ENCODE data around the gene PLAGL2. TPM values are rescaled to one million over a fixed set of nuclear protein-coding genes. Genes with fewer than 3 reads are reported as not detected.
"Not testable (repeated sequence)": the region's sequence is repeated elsewhere in the genome, so short reads cannot be mapped to it uniquely, and the experiment has no call there.

The PLAGL2 gene
- total RNA-seq, 1 donor from 2014 or later, result 34.9 TPM

DNA sequence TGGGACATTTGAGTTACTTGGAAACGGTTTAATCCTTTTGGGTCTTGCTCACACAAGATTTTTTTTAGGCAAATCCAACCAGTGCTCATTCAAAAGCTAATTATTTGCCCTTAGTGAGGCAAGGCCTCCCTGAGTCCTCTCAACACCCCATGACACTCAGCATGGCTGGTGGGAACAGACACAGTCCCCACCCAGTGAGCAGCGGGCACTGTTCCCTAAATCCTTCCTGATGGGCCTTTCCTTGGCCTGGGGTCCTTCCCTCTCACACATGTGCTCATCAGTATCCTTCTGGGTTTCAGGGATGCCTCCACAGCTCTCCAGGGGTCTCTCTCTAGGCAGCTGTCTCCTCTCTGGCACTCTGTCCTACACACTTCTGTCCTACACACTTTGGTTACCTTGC lies 28.0 kb downstream of the PLAGL2 start:
- DNase-seq, result peak; percentile 9
- H3K27me3 Mint-ChIP-seq (ENCODE audit: unreplicated experiment), result peaks cover 5% of the 10 kb centered on the region
- no peak overlapping the region for H3K27ac Mint-ChIP-seq (ENCODE audit: unreplicated experiment)
- H3K9me3 Mint-ChIP-seq (ENCODE audit: unreplicated experiment), result peaks cover 13% of the 10 kb centered on the region
- H3K4me1 Mint-ChIP-seq (ENCODE audit: low read depth, unreplicated experiment), result no peaks in the 10 kb centered on the region
- no peak overlapping the region for H3K4me3 Mint-ChIP-seq (ENCODE audit: unreplicated experiment)
- TF ChIP-seq CTCF (IDR thresholded peaks at IDR 0.05; ENCODE audit: partially characterized antibody, unreplicated experiment), result no peak
- peaks cover 20% of the 10 kb centered on the region for H3K36me3 Mint-ChIP-seq (ENCODE audit: unreplicated experiment)

- Mint-ChIP-seq H3K36me3 (ENCODE audit: unreplicated experiment) (peaks cover 23% of the 10 kb centered on the region), H3K27ac (ENCODE audit: unreplicated experiment) (peak overlapping the region; percentile 19), H3K9me3 (ENCODE audit: unreplicated experiment) (peaks cover 14% of the 10 kb centered on the region)
- not testable (repeated sequence) for DNase-seq; H3K27me3 Mint-ChIP-seq (ENCODE audit: unreplicated experiment); H3K4me1 Mint-ChIP-seq (ENCODE audit: low read depth, unreplicated experiment); H3K4me3 Mint-ChIP-seq (ENCODE audit: unreplicated experiment)
Observed at GRCh38 chr20:32177696-32178095, 29.8 kb downstream of the PLAGL2 start.

- H3K9me3 Mint-ChIP-seq (ENCODE audit: unreplicated experiment), result peaks cover 1% of the 10 kb centered on the region
- no peak overlapping the region for H3K27ac Mint-ChIP-seq (ENCODE audit: unreplicated experiment)
- TF ChIP-seq CTCF (IDR thresholded peaks at IDR 0.05; ENCODE audit: partially characterized antibody, unreplicated experiment), result no peak
- H3K36me3 Mint-ChIP-seq (ENCODE audit: unreplicated experiment), result peaks cover 6% of the 10 kb centered on the region
- H3K4me1 Mint-ChIP-seq (ENCODE audit: low read depth, unreplicated experiment), result peaks cover 7% of the 10 kb centered on the region
- DNase-seq, result no peak
- no peak overlapping the region for H3K4me3 Mint-ChIP-seq (ENCODE audit: unreplicated experiment)
- peaks cover 2% of the 10 kb centered on the region for H3K27me3 Mint-ChIP-seq (ENCODE audit: unreplicated experiment)
Observed at GRCh38 chr20:32168184-32168910, 39.2 kb downstream of the PLAGL2 start.

DNA sequence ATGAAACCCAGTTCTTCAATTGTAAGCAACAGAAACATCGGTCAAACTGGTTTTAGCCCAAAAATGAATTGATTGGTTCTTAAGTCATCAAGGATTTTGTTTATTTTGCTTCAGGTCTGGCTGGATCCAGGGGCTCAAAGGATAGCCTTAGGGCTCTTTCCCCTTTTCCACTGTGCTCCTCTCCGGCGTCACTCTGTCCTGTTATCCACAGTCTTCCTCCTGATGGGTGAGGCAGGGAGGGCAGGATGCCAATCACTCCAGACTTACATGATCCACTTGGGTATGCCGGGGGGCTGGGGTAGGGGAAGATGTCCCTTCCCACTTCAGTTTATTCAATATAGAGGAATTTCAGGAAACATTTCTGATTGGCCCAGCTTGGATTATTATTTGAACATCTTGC lies 40.0 kb downstream of the PLAGL2 start:
- Mint-ChIP-seq H3K4me3 (ENCODE audit: unreplicated experiment) (no peak overlapping the region), H3K9me3 (ENCODE audit: unreplicated experiment) (no peaks in the 10 kb centered on the region), H3K27ac (ENCODE audit: unreplicated experiment) (no peak overlapping the region)

GRCh38 chr20:32165836-32166545 lies 41.6 kb downstream of the PLAGL2 start:
- H3K27me3 Mint-ChIP-seq (ENCODE audit: unreplicated experiment), result peaks cover 3% of the 10 kb centered on the region
- peaks cover 12% of the 10 kb centered on the region for H3K36me3 Mint-ChIP-seq (ENCODE audit: unreplicated experiment)
- H3K4me1 Mint-ChIP-seq (ENCODE audit: low read depth, unreplicated experiment), result peaks cover 7% of the 10 kb centered on the region
- H3K9me3 Mint-ChIP-seq (ENCODE audit: unreplicated experiment), result no peaks in the 10 kb centered on the region
- no peak overlapping the region for H3K27ac Mint-ChIP-seq (ENCODE audit: unreplicated experiment)
- no peak for TF ChIP-seq CTCF (IDR thresholded peaks at IDR 0.05; ENCODE audit: partially characterized antibody, unreplicated experiment)
- no peak overlapping the region for H3K4me3 Mint-ChIP-seq (ENCODE audit: unreplicated experiment)
- DNase-seq, result no peak

More for the DNA sequence above, 40.0 kb downstream of the PLAGL2 start:
- Mint-ChIP-seq H3K4me1 (ENCODE audit: low read depth, unreplicated experiment) (peaks cover 7% of the 10 kb centered on the region), H3K27me3 (ENCODE audit: unreplicated experiment) (peaks cover 2% of the 10 kb centered on the region), H3K36me3 (ENCODE audit: unreplicated experiment) (peaks cover 6% of the 10 kb centered on the region)
- no peak for DNase-seq
- no peak for TF ChIP-seq CTCF (IDR thresholded peaks at IDR 0.05; ENCODE audit: partially characterized antibody, unreplicated experiment)
